Neural cell (in vitro differentiated cells): ENCODE results near the gene CEACAM7. TPM values are rescaled to one million over a fixed set of nuclear protein-coding genes. Genes with fewer than 3 reads are reported as not detected.

Experiments used
- H2AFZ ChIP-seq: fragments of 200-600, 300-800 bp; sonication (generic), shearing (Covaris generic); 2 replicates; pipeline ENCODE4 v1.6.0; 2014; ENCODE audit warnings: low read depth, mild to moderate bottlenecking, antibody characterized with exemption, low read length, moderate library complexity
- H3F3A ChIP-seq: fragments of 200-600 bp; shearing (Covaris generic); 2 replicates; pipeline ENCODE4 v1.6.1; 2016; ENCODE audit warnings: mild to moderate bottlenecking, moderate library complexity, mixed read lengths, antibody characterized with exemption, low read length; ENCODE audit not compliant: insufficient read depth, poor library complexity, severe bottlenecking
- H3K27ac ChIP-seq: fragments of 200-600, 300-800 bp; sonication (generic), shearing (Covaris generic); 2 replicates; pipeline ENCODE4 v1.5.1; 2014; ENCODE audit warnings: mild to moderate bottlenecking, low read length, moderate library complexity
- H3K27me3 ChIP-seq: fragments of 300-800, 200-600 bp; sonication (generic), shearing (Covaris generic); 2 replicates; pipeline ENCODE4 v1.6.0; 2014; ENCODE audit warnings: mild to moderate bottlenecking, low read depth, low read length, moderate library complexity; ENCODE audit not compliant: insufficient read depth
- H3K36me3 ChIP-seq: fragments of 300-800, 200-600 bp; sonication (generic), shearing (Covaris generic); 2 replicates; pipeline ENCODE4 v1.5.1; 2014; ENCODE audit warnings: mild to moderate bottlenecking, antibody characterized with exemption, low read length, moderate library complexity; ENCODE audit not compliant: insufficient read depth
- H3K4me2 ChIP-seq: fragments of 300-800, 200-600 bp; sonication (generic), shearing (Covaris generic); 2 replicates; pipeline ENCODE4 v1.6.0; 2014; ENCODE audit warnings: mild to moderate bottlenecking, low read length
- H3K4me3 ChIP-seq: fragments of 300-800, 200-600 bp; sonication (generic), shearing (Covaris generic); 2 replicates; pipeline ENCODE4 v1.5.1; 2014; ENCODE audit warnings: mild to moderate bottlenecking, low read length, moderate library complexity
- H3K79me2 ChIP-seq: fragments of 200-600 bp; shearing (Covaris generic); replicated peaks from 2 replicates; pipeline ENCODE4 v1.6.0; 2014; ENCODE audit warnings: mild to moderate bottlenecking, low read length, moderate library complexity; ENCODE audit not compliant: insufficient read depth
- H3K9ac ChIP-seq: fragments of 300-800, 200-600 bp; sonication (generic), shearing (Covaris generic); 2 replicates; pipeline ENCODE4 v1.6.1; 2016; ENCODE audit warnings: mild to moderate bottlenecking, low read length, mixed read lengths
- H3K9me2 ChIP-seq: fragments of 200-600 bp; shearing (Covaris generic); 2 replicates; pipeline ENCODE4 v1.6.1; 2016; ENCODE audit warnings: mild to moderate bottlenecking, low read length, mixed read lengths; ENCODE audit not compliant: insufficient read depth
- H3K9me3 ChIP-seq: fragments of 200-600, 300-800 bp; sonication (generic), shearing (Covaris generic); 2 replicates; pipeline ENCODE4 v1.6.1; 2016; ENCODE audit warnings: mild to moderate bottlenecking, mixed run types, low read length, moderate library complexity, mixed read lengths
- H4K20me1 ChIP-seq: fragments of 200-600 bp; shearing (Covaris generic); 2 replicates; pipeline ENCODE4 v1.6.1; 2016; ENCODE audit warnings: mild to moderate bottlenecking, mixed run types; ENCODE audit not compliant: insufficient read depth
- CTCF ChIP-seq: fragments of 450-650 bp; IDR thresholded peaks from 2 replicates; pipeline ENCODE4 v1.5.1; 2014; ENCODE audit warnings: antibody characterized with exemption, mild to moderate bottlenecking, moderate library complexity; ENCODE audit not compliant: poor library complexity, severe bottlenecking
- EP300 ChIP-seq: fragments of 450-650 bp; conservative IDR thresholded peaks from 2 replicates; pipeline ENCODE4 v1.6.1; 2014; ENCODE audit warnings: antibody characterized with exemption, mild to moderate bottlenecking, moderate library complexity; ENCODE audit not compliant: poor library complexity, severe bottlenecking
- EZH2 ChIP-seq: fragments of 200-600, 300-800 bp; shearing (Covaris generic), sonication (generic); IDR thresholded peaks from 2 replicates; pipeline ENCODE4 v1.6.1; 2014; ENCODE audit warnings: antibody characterized with exemption, low read length, borderline replicate concordance, mild to moderate bottlenecking; ENCODE audit not compliant: insufficient read depth, poor library complexity, severe bottlenecking
- MXI1 ChIP-seq: fragments of 450-650 bp; conservative IDR thresholded peaks from 2 replicates; pipeline ENCODE4 v1.6.1; 2014; ENCODE audit warnings: antibody characterized with exemption, mild to moderate bottlenecking; ENCODE audit not compliant: poor library complexity, severe bottlenecking
- POLR2AphosphoS5 ChIP-seq: IDR thresholded peaks from 2 replicates; pipeline ENCODE4 v1.6.1; 2012
- RAD21 ChIP-seq: fragments of 450-650 bp; conservative IDR thresholded peaks from 2 replicates; pipeline ENCODE4 v1.6.1; 2014; ENCODE audit warnings: antibody characterized with exemption, mild to moderate bottlenecking, moderate library complexity
- REST ChIP-seq: IDR thresholded peaks from 2 replicates; pipeline ENCODE4 v1.6.1; 2012; ENCODE audit warnings: borderline replicate concordance
- SMC3 ChIP-seq: fragments of 450-650 bp; conservative IDR thresholded peaks from 2 replicates; pipeline ENCODE4 v1.6.1; 2014; ENCODE audit warnings: antibody characterized with exemption, mild to moderate bottlenecking, moderate library complexity; ENCODE audit not compliant: poor library complexity
- TAF1 ChIP-seq: IDR thresholded peaks from 2 replicates; pipeline ENCODE4 v1.6.1; 2012; ENCODE audit warnings: low read depth
- polyA plus RNA-seq: library from polyadenylated mRNA; depleted of rRNA; stranded (reverse); fragments of >200 nt; gene quantifications from 2 replicates; pipeline ENCODE4 v1.2.3, GENCODE V29; 2014

The CEACAM7 gene
- polyA plus RNA-seq, 1 donor from 2014 or later, result not detected

GRCh38 chr19:41697198-41697855 is 9.3 kb upstream of the CEACAM7 start:
- H3K79me2 ChIP-seq, result no peaks in the 10 kb centered on the region
- no peak overlapping the region for H3K4me3 ChIP-seq
- no peaks in the 10 kb centered on the region for H3F3A ChIP-seq
- no peaks in the 10 kb centered on the region for H4K20me1 ChIP-seq
- H3K27me3 ChIP-seq, result no peaks in the 10 kb centered on the region
- H3K36me3 ChIP-seq, result no peaks in the 10 kb centered on the region
- no peak overlapping the region for H3K4me2 ChIP-seq
- H3K9ac ChIP-seq, result no peak overlapping the region
- H3K9me2 ChIP-seq, result no peaks in the 10 kb centered on the region
- no peaks in the 10 kb centered on the region for H3K9me3 ChIP-seq
- H2AFZ ChIP-seq, result no peak overlapping the region
- TF ChIP-seq SMC3 (no peak), EP300 (no peak), MXI1 (no peak), RAD21 (no peak), EZH2 (no peak), REST (no peak), TAF1 (no peak), POLR2AphosphoS5 (no peak), CTCF (no peak)
- H3K27ac ChIP-seq, result no peak overlapping the region

GRCh38 chr19:41696402-41697197 is 8.5 kb upstream of the CEACAM7 start:
- no peaks in the 10 kb centered on the region for H3K27me3 ChIP-seq
- no peaks in the 10 kb centered on the region for H3K79me2 ChIP-seq
- no peak overlapping the region for H3K27ac ChIP-seq
- H2AFZ ChIP-seq, result no peak overlapping the region
- no peaks in the 10 kb centered on the region for H3F3A ChIP-seq
- H3K4me2 ChIP-seq, result no peak overlapping the region
- no peaks in the 10 kb centered on the region for H3K9me3 ChIP-seq
- H3K4me3 ChIP-seq, result no peak overlapping the region
- H3K36me3 ChIP-seq, result no peaks in the 10 kb centered on the region
- no peaks in the 10 kb centered on the region for H4K20me1 ChIP-seq
- H3K9ac ChIP-seq, result no peak overlapping the region
- no peaks in the 10 kb centered on the region for H3K9me2 ChIP-seq
- TF ChIP-seq REST (no peak), MXI1 (no peak), SMC3 (no peak), EZH2 (no peak), RAD21 (no peak), POLR2AphosphoS5 (no peak), TAF1 (no peak), CTCF (no peak), EP300 (no peak)
